SIG-M5 (cell line): Measurements from ENCODE around the gene PWWP2A.
"Not testable (repeated sequence)": the region's sequence is repeated elsewhere in the genome, so short reads cannot be mapped to it uniquely, and the experiment has no call there.

ENCODE experiments used
- DNase-seq: peaks from one replicate; lab custom pipeline; 2025; lab: John Stamatoyannopoulos, UW

Gene PWWP2A

GRCh38 chr5:160071916-160072315, 47.3 kb downstream of the PWWP2A start:
- DNase-seq: no peak

GRCh38 chr5:160071516-160071915, 47.7 kb downstream of the PWWP2A start:
- no peak for DNase-seq

DNA sequence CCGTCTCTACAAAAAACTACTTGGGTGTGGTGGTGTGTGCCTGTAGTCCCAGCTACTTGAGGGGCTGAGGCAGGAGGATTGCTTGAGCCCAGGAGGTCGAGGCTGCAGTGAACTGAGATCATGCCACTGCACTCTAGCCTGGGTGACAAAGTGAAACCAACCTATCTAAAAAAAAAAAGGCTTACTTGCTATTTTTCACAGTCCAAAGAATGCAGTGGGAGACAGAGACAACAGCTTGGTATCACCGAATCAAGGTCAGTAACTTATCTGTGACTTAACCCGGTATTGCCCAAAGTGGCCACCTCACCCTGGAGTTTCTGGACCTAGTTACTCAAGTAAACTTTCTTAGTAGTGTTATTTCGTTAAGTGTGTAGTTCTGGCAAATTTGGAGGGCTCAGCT, 50.1 kb downstream of the PWWP2A start:
- not testable (repeated sequence) for DNase-seq

DNA sequence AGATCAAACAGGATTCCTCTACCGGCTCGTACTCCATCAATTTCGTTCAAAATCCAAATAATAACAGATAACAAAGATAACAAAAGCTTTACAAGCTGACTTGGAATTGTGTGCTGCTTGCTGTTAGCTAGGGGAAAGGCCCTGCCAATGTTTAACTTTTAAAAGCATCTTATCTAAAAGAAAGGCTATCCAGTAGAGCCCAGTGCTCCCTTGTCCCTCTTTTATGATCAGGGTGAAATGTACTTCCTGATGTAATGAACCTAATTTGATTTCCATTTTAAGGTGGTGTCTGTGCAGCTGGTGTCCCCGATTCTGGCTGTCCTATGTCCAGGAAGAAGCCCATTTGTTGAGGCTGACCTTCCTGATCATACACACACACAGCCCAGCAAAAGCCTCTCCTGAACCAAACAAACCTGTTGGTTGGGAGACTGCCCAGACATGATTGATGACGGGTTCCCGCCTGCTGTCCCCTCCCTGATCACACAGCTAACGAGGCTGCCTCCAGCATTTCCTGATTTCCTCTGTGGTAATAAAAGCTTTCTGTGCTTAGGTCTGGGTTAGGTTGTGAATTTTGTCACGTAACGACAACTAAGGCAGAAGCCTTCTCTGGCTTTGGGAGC, 54.1 kb downstream of the PWWP2A start:
- no peak for DNase-seq

DNA sequence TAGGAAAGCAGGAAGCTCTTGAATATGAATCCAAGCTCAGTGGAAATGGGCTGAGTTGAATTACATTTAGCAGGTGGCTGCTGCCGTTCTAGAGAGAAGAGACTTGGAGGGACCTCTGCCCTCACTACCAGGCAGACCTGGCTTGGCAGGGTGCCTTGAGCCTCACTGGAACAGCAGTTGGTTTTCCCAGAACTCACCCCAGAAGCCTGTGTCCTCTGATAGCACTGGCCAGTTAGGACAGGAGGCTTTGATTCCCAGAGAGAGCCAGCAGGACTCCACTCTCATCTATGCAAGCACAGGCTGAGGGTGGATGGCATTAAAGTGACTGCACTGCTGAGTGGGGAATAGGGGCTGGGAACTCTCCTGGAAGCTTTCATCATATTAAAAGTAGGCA, 54.8 kb downstream of the PWWP2A start:
- no peak for DNase-seq

DNA sequence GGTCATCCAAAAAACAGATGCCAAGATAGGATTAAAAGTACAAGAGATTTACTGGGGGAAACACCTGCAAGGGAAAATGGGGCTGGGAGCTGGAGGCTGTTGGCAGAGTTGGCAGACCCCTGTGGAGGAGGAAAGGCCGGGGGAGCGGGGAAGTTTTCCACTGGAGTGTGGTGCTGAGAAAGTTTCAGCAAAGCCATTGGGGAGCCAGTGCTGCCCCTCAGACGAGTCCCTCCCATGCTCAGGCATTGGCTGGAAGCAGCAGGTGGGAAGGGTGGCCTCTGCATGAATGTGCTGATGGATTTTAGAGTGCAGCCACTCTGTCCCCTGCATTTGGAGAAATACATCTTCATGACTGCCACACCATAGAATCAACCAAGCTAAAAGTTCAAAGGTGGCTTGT, 57.5 kb downstream of the PWWP2A start:
- no peak for DNase-seq

DNA sequence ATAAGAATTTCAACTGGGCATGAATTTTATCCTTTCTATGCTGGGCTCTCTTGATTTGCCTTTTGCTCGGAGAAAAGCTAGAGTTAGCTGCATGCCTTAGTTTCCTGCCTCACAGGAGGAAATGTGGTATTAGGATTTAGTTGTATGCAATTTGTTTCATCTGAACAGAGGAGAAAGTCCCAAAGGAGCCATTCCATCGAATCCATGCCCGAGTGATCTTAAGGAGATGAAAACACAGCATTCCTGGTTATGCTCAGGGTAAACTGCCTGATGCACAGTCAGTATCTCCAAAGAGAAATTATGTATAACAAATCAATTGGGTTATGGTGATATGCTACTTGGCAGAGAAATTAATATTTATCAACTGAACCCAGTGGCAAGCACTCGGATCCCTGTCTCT, 59.2 kb downstream of the PWWP2A start:
- no peak for DNase-seq

- DNase-seq: no peak
Observed at GRCh38 chr5:160057256-160057655, 62.0 kb downstream of the PWWP2A start.

DNA sequence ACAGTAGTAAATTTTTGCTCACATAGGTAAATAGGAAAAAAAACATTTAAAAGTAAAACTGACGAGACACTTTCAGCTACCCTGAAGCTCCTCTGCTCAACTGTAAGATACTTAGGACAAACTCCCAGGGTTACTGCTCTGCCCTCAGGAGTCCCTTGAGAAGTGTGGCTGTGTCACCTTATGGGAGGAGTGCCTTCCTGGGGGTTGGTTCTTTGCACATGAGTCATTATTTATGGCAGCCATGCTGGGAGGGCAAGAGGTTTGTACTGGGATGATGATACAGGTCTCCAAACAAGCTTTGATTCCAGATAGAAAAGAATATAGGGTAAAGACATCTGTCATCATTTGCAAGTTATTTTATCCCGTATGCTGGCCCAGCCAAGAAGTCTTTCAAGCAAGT, 64.4 kb downstream of the PWWP2A start:
- no peak for DNase-seq

GRCh38 chr5:160054047-160054446, 65.2 kb downstream of the PWWP2A start:
- DNase-seq: no peak

DNA sequence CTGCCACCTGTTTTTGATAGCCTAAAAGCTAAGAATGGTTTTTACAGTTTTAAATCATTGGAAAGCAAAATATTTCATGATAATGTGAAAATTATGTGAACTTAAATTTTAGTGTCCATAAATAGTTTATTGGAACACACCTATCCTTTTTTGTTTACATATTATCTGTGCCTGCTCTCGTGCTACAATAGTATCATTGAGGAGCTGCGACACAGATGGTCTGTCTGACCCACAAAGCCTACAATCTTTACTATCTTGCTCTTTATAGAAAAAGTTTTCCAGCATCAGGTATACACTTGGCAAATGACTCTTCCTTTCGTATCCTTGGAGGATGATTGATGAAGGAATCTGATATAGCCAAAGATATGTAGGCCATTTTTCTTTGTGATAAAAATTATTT, 70.2 kb downstream of the PWWP2A start:
- no peak for DNase-seq

- no peak for DNase-seq
Observed at GRCh38 chr5:160048131-160048530, 71.1 kb downstream of the PWWP2A start.

- DNase-seq: no peak
Observed at GRCh38 chr5:160047423-160047822, 71.8 kb downstream of the PWWP2A start.

DNA sequence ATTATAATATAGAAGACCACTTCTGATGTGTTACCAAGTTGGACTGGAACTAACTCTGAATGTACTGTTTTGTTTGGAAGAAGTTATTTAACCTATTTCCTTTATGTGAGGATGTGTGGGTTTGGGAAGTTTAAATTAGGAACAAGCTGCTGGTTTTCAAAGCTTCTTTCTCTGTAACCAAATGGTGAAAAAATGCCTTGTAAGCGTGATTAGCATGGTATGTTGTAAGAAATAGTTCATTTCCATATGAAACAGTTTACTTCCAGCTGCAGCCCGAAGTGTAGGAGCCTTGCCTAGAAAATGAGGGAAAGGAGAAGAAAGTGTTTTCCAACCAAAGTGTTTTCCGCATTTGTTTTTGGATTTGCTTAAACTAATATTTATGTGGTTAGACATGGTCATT, 74.3 kb downstream of the PWWP2A start:
- no peak for DNase-seq

GRCh38 chr5:160044391-160044804, 74.9 kb downstream of the PWWP2A start:
- no peak for DNase-seq

DNA sequence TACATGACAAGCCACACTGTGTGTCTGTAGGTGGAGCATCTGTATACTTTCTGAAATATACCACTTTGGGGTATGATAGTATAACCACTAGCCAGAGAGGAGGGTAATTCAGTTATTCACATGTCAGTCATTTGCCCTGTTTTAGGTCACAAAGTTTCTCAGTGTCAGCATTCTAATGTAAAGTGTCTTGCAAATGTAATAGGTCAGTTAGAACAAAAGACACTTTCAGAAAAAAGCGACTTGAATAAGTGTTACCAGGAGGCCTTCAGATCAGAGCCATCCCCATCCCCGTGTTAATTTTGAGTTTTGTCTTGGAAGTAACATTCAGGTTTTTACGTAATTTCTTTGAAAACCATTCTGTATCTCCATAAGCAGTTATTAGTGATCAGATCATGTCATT, 76.6 kb downstream of the PWWP2A start:
- no peak for DNase-seq
